NCI-H524 (cell line): ENCODE data around the gene C1orf50.
"Not testable (repeated sequence)": the region's sequence is repeated elsewhere in the genome, so short reads cannot be mapped to it uniquely, and the experiment has no call there.

Experiments used
- DNase-seq, 2 experiments: peaks; one replicate each; lab custom pipeline; 2025; lab: John Stamatoyannopoulos, UW

The C1orf50 gene

DNA sequence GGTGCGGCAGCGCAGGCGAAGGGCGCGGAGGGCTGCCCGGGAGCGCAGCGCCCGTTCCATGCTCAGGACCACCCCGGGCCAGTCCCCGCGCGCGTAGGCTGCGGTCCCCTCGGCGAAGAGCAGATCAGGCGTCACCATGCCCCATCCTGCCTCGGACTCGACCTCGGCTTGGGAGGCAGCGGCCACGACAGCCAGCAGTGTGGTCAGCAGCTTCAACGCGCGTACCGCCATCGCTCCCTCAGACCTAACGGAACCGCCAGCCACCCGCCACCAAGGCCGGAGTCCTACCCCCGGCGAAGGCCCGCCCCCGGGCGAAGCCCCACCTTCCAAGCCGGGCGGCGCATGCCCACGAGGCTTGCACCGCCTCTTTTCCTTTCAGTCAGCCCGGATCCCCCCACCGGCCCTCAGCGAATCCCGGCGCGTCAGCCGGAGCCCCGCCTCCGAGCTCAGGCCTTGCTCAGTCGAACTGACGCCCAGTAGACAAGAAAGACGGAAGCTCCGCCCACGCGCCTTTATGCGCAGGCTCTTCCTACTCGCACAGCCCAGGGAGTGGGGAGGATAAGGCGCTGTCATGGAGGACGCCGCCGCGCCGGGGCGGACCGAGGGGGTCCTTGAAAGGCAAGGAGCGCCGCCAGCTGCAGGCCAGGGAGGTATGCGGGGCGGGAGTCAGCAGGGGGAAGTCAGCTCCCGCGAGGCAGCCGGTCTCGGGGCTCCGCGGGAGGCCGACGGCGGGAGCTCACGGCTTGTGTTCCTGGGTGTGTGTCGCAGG is at the start of gene C1orf50, which contains the start of gene P3H1:
Gene C1orf50 (plus strand): TSS at position 509 of the 769 bp plus-strand sequence. CDS start 63 bp downstream, at position 572.
Gene P3H1 (minus strand): TSS at position 288 of the 769 bp plus-strand sequence. CDS start 57 bp downstream, at position 231.
- DNase-seq: peak; percentile 97 to 99

DNA sequence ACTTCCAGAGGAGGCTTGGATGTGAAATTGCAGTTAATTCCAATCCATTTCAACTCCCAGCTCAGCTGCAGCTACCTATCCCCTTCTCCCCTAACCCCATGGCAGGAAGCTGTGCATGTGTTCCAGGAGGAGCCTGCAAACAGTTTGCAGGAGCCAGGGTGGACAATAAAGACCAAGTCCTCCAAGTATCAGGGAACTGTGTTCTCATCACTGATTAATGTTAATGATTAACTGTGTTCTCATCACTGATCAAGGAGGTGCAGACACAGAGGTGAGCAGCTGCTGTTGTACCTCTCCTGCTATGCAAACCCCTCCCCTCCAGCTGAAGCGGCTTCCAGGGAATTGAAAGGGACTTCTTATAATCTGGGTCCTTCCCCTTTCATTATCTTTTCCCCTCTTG is 46.2 kb upstream of the C1orf50 start:
- DNase-seq: no peak

DNA sequence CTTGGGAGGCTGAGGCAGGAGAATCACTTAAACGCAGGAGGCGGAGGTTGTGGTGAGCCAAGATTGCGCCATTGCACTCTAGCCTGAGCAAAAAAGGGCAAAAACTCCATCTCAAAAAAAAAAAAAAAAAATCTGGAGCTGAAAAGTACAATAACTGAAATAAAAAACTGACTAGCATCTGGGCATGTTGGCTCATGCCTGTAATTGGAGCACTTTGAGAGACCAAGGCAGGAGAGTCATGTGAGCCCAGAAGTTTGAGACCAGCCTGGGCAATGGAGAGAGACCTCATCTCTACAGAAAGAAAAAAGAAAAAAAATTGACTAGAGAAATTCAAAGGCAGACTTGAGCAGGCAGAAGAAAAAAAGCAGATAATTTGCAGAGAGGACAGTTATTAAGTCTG is 45.1 kb upstream of the C1orf50 start:
- DNase-seq: no peak

DNA sequence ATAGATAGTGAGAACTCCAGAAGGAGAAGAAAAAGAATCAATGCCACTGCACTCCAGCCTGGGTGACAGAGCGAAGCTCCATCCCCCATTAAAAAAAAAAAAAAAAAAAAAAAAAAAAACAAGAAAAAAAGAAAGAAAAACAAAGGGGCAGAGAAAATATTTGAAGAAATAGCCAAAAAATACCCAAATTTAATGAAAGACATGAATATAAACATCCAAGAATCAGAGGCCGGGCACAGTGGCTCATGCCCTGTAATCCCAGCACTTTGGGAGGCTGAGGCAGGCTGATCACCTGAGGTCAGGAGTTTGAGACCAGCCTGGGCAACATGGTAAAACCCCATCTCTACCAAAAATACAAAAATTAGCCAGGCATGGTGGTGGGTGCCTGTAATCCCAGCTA is 44.6 kb upstream of the C1orf50 start:
- not testable (repeated sequence) for DNase-seq

DNA sequence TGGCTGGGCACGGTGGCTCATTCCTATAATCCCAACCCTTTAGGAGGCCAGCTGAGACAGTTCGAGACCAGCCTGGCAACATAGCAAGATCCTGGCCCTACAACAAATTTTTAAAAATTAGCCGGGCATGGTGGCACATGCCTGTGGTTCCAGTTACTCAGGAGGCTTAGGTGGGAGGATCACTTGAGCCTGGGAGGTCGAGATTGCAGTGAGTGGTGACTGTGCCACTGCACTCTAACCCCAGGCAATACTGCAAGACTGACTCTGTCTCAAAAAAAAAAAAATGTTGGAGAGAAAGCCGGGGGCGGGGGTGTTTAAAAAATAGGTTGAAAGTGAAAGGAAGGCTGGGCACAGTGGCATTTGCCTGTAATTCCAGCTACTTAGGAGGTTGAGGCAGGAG is 43.5 kb upstream of the C1orf50 start:
- no peak for DNase-seq

DNA sequence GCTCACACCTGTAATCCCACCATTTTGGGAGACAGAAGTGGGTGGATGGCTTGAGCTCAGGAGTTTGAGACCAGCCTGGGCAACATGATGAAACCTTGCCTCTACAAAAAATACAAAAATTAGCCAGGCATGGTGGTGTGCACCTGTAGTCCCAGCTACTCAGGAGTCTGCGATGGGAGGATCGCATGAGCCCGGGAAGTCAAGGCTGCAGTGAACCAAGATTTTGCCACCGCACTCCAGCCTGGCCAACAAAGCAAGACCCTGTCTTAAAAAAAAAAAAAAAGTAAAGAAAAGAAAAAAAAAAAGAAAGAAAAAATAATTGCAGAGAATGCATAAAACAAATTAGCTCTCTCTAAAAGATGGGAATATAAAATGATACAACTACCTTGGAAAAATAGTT is 41.2 kb upstream of the C1orf50 start:
- DNase-seq: not testable (repeated sequence)

DNA sequence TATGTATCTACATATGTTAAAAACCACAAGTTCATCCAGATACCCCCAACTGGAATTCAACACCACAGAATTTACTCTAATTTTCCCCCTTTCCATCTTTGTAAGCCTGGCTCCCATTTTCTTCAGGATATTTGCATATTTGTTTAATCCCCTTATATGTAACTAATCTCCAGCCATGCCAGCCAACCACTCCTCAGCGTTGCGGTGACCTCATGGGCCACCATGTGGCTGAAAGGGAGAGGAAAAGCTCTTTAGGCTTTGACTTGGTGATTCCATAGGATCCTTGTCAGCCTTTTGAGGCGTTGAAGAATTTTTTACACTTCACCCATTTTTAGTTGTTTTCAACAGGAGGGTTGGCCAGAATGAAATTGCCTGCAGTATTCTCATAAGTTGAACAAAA is 37.0 kb upstream of the C1orf50 start:
- peak in 1 of 2 experiments; percentile 44 for DNase-seq

DNA sequence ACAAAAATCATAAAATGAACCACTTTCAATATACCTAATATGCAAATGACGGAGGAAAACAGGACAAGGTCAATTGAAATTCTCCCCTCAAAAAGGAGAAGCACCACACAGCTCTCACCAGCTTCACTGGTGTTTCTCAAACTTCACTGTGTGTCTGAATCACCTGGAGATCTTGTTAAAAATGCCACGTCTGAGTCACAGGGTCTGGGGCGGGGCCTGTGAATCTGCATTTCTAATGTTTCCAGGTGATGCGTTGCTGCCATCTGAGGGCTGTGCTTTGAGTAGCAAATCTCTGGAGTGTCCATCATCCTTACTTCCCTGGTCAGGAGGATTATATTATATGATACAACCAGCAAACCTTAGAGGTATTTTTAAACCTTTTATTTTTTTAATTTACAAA is 36.1 kb upstream of the C1orf50 start:
- no peak for DNase-seq

DNA sequence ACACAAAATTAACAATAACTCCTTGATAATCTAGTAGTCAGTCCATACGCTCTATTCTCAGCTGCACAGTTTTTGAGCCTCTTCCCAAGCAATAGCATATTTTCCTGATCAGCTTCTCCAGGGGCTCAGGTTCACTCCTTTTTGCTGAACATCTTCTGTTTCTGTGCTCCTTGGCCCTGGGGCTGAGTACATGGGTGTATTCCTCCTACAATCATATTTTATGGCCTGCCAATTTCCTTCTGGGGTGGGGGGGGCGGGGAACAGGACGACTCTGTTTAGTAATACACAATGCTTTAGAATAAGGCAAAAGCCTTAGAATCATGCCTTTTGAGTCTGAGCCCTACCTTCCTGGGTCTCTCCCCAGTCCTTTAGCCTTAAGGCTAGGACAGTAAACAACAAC is 35.5 kb upstream of the C1orf50 start:
- no peak for DNase-seq

DNA sequence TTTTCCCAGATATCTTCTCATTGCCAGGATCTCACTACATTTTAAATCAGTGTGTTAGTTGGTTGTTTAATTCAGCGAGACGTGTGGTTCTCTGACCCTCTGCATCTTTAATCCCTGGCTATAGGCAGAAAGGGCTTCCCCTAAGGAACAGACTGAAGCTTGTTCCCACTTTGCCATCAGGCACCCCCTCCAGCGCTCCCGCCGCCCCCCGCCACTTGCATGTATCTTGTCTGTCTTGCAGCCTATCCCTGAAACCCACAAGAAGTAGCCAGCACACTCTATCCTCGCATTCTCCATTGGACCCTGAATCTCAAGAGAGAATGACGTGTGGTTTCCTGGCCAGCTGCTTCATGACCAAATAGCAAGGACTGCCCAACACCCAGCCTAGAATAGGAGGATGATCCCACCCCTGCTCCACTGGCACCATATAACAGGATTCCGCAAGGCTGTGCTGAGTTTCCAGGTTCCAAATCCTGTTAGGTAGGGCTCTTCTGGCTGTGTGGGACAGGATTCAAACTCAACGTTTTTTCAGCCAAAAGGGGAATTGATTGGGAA is 34.8 kb upstream of the C1orf50 start:
- DNase-seq: no peak

DNA sequence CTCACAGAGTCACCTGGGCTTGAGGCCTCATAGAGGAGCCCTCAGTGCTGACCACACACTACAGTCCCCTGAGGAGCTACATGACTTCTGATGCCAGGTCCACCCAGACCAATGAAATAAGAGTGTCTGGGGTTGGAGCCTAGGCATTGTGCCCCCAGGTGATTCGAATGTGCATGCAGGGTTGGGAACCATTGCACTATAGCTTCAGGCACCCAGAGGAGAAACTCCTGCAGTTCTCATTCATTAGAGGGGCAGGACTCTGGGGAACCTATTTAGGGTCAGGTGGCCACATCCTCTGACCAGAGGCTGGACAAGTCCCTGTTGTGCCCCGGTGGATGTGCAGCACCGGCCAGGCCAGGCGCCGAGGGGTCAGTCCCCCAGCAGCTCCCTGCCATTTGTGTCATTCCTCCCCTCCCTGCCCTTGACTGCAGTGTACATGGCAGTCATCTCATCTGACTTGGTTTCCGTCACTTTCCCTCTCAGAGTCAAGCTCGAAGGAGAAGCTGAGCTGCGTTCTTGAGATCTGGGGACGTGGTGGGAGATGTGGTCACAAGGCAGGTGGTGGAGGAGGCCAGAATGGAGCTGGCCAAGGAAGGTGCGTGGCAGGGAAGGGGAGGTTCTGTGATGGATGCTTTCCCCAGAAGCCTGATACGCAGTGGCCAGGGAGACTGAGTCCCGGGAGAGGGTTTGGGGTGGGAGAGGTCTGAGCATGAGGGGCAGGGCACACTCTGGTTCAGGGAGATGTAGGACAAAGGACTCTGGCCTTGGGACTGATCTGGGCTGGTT is 33.4 kb upstream of the C1orf50 start:
- no peak for DNase-seq

DNA sequence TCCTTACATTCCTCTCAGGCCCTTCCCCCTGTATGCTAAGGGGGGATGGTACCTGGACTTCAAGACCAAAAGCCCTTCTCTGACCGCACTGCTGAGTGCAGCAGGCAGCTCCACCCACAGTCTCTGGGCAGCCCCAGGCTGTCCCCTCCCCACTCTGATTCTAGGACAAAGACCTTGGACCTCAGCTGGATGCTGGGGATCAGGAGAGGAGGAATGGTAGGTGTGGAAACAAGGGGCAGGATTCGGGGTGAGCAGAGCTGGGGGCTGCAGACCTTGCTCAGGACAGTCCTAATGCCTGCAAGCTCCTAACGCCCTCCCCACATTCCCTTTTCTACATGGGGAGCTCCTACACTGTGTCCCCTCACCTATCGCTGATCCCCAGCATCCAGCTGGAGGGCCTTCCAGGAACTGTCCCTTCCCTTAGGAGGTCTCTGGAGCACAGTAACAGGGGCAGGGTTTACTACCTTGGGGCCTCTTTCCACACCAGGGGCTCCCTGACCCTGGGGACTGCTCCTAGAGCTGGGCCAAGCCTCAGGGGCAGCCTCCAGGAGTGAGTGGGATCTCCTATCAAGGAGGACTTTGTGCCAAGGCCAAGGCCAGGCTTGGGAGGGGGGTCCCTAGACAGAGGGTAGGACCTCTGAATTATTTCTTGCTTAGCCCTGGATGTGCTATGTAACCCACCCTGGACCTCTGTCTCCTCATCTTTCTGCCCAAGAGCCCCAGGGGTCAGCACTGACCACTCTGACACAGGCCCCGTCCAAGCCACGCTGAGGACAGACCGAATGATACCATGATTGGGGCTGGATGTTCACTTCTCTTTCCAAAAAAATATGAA is 32.6 kb upstream of the C1orf50 start:
- no peak for DNase-seq

DNA sequence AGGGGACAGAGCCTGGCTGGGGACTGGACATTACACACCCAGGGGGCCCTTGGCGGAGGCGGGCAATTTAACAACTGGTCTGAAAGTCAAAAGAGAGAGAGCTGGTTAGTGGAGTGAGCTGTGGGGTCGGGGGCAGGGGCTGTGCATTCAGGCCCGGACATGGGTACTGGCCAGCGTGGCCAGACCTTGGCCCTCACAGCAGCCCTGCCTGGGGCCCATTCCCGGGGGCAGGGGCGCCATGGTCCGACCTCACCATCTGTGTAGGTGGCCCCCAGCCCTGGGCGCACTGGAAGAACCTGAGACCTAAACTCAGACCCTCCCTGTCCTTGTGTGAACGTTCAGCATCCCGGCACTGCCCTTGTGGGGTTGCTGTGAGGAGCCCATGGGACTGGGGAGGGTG is 32.0 kb upstream of the C1orf50 start:
- no peak for DNase-seq

DNA sequence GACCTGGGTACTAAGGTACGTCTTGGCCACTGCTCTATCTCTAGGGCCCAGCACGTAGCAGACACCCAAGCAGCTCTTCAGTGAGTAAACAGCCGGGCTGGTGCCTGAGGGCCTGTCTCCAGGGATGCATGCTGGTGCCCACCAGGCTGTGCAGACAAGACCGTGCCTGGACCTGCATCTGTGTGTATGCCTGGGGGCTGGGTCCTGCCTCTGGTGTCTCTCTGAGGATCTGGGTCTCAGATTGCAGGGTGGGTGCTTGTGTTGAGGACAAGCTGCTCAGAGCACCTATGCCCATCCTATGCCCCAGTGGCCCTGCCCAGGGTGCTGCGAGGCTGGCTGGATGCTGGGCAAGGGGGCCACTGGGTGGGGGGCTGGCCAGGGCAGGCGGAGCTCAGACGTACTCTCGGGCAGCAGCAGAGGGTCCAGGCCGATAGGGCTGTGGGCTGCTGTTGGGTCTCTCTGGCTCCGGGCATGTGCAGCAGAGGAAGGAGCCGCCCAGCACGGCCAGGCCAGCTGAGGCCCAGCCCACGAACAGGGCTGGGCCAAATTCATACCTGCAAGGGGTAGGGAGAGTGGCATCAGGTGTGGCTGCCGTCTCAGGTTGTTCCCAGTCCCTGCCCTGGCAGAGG is 31.5 kb upstream of the C1orf50 start:
- peak in 1 of 2 experiments; percentile 34 for DNase-seq

DNA sequence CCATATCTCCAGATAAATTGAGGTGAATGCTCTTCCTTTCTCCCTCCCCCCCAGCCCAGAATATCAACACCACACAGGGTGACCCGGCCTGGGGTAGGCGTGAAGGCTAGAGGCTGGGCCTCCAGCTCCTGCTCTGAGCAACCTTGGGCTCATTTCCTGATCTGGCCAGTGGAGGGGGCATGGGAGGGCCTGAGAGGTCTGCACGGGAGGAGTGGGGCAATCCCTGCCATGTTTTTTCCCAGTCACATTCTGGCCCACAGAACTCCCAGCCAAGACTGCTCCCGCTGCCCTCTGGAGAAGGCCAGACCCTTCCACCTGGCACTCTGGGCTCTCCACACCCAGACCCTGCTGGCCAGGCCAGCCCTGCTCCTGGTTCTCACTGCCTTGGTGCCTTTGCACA is 30.9 kb upstream of the C1orf50 start:
- DNase-seq: no peak

DNA sequence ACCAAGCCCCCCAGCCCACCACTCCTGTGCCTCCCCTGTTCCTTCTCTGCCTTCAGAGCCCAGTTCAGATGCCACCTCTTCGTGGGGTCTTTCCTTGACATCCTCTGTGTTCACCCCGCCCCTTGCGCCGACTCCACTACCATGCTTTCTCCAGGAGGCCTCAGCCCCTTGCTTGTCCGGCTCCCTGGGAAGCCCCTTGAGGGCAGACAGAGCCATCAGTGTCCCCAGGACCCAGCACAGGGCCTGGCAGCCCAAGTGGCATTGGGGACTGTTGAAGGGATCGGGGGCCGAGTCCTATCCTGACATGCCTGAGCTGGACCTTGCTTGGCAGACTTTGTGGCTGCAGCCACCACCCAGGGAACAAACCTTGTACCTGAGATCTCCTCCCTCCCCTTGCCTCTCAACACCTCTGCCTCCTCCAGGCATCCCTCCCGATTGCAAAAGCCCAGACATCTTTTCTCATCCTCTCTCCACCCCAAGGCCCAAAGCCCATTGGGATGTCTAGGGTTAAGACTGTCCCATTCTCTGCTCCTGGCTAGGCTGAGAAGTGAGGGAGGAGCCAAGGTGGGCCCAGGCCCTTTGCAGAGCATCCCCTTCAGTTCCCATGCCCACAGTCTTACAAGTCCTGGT is 30.4 kb upstream of the C1orf50 start:
- DNase-seq: no peak

DNA sequence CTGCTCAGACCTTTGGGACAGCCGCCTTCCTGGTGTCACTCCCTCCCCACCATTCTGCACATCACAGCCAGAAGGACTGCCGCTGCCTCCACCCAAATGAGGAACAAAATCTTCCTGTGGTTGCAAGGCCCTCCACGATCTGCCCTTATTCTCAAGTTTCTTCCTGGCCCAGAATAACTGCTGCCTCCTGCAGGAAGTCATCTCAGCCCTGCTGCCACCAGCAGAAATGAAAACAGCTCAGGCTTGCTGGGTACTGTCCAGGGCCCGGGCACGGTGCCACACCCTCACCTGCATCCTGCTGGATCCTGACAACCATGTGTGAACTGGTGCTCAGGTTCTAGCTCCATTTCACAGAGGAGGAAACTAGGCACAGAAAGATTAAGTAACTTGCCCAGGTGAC is 29.8 kb upstream of the C1orf50 start:
- DNase-seq: no peak

DNA sequence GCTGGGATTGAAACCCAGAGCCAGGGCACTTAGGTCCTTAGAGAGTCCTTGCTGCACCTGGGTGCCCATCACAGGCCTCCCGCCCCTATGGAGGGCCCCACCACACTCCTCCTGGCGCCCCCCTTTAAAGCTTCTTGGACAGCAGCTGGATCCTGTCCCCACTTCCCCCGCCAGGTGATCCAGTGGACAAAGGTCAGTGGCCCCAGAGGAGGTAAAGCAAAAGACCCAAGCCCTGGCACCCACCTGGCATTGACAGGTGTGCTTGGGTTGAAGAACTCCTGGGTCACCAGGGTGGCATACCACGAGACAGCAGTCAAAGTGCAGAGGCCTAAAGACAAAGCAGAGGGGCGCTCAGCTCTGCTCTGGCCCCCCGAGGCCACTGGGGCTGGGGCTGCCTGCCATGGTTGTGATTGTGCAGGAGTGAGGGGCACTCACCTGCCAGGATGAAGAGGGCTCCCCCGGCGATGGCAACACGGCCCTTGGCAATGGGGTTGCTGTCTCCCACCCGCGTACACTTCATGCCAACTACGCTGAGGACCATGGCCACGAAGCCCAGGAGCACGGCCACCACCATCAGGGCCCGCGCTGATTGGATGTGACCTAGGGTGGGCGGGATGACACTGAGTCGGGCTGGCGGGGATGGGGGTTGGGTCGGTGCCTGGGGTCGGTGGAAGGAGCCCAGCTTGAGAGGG is 28.9 kb upstream of the C1orf50 start:
- DNase-seq: no peak

DNA sequence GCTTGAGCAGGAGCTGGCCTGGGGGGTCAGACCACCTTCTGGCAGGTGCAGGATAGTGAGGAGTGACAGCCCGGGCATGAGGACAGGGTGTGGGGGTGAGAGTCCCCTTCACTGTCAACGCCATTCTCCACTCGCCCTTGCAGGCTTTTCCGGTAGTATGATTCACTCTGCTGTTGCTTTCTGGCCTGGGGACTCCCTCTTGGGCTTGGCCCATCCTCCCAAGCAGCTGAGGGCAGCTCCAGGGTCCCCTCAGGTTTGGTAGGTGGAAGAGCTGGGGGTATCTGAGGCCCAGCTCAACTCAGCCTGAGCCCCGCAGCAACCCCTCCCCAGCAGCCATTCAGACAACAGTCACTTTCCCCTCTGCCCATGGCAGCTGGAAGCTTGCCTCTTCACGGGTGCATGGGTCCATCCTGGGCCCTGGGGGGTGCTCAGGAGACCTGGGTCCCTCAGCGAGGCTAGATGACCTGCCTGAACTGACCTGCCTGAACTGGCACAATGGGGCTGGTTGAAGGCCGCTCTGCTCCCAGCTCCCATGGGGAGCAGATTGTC is 28.3 kb upstream of the C1orf50 start:
- DNase-seq: no peak
